GM19463 (cell line): ENCODE measurements around the gene GSG1L2.
"Not testable (repeated sequence)": the region's sequence is repeated elsewhere in the genome, so short reads cannot be mapped to it uniquely, and the experiment has no call there.

Source experiments
- ATAC-seq: cut with Tn5 transposase; IDR thresholded peaks from one replicate; pipeline ENCODE4 v1.9.1; 2021; ENCODE audit warnings: mild to moderate bottlenecking, moderate library complexity; ENCODE audit not compliant: unreplicated experiment

The GSG1L2 gene

DNA sequence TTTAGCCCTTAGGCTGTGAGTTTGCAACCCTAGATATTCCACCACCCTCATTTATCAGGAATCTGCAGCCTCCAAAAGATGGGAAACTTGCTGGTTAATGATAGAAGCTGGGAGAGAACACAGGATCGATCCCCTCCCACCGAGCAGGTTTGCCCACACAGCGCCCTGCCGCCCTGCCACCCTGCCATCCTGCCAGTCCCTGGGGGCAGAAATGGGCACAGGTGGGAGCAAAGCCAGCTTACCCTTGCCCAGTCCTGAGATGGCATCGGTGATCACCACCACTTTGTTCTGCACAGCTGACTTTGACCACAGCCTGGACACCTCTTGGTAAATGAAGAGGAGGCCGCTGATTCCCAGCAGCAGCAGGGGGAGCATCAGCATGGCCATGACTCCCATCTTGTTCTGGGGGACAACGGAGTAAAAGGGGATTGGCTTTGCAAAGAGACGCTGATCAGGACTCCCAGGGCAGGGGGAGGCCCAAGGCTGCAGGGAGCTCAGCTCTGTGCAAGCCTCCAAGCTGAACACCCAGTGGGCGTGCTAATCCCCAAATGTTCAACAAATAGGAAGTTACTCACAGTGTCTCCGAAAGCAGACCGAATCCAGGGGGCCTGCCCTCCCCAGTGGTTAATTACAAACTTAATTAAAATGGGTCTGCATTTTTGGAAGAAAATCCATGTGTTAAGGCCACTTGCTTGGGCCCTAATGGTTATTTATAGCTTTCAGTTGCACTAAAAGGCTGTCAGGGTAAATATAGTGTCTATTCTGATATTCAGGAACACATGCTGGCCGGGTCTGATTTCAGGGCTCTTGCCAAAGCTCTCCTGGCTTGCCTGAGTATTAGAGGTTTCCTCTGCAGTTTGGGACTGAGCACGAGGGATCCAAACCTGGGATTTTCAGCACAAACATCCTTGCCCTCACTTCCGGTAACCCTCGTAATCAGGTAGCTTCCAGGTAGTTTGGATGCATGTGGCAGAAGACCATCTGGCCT, 30.7 kb downstream of the GSG1L2 start, which contains the start of gene DHRS7C:
Gene DHRS7C (minus strand): TSS at position 704 of the 988 bp plus-strand sequence. CDS start 308 bp downstream, at position 396.
- no peak for ATAC-seq

DNA sequence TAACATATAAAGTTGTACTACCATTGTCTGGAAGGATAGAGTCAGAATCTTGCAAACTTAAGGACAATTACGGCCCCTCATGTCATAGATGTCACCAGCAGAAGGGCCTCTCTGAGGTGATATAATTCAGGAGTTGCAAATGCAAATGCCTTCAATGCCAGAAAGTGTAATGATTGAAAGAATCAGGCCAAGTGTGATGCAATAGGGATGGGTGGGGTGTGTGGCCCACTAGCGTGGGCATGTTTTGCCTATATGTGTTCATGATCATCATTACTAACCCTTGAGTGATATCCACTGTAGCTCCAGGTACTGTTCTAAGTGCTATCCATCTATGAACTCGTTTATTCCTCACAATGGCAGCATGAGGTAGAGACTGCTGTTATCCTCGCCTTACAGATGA, 31.6 kb downstream of the GSG1L2 start:
- ATAC-seq, result no peak

DNA sequence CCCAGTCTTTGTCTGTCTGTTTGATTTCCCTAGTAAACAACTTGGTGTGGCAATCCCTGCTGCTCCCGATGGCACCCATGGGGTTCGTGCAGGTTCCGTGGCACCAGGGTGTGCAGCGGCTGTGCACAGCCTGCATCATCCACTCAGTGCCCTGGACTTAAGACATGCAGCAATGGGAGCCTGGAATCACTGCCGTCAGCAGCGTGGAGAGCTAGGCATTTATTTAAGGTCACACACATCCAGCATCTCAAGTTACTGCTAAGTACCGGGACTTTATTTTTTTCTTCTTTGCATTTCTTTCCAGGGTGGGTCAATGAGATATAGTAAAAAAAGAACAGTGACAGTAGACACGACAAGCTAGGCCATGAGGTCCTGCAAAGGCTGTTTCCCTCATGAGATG, 33.3 kb downstream of the GSG1L2 start:
- ATAC-seq, result no peak

GRCh38 chr17:9784544-9784943, 37.3 kb downstream of the GSG1L2 start:
- no peak for ATAC-seq

- ATAC-seq, result not testable (repeated sequence)
Observed at GRCh38 chr17:9783465-9783864, 38.4 kb downstream of the GSG1L2 start.

- ATAC-seq, result no peak
Observed at GRCh38 chr17:9783050-9783449, 38.8 kb downstream of the GSG1L2 start.

DNA sequence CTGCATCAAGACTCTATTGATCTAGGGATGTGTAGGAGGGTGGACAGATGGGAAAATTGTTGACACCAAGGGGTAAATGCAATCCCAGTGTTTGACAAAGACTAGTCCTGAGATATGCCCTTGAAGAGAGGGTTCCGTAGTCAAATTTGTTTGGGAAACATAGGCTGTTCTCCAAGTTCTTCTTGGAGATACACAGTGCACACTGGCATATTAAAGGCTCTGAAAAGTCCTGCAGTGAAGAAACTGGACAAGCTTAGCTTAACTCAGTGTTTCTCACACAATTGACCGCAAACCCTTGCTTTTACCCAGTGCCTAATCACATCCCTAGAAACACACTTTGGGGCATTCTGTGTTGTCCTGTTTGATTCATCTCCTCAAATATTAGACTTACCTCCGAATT, 41.3 kb downstream of the GSG1L2 start:
- ATAC-seq, result no peak

DNA sequence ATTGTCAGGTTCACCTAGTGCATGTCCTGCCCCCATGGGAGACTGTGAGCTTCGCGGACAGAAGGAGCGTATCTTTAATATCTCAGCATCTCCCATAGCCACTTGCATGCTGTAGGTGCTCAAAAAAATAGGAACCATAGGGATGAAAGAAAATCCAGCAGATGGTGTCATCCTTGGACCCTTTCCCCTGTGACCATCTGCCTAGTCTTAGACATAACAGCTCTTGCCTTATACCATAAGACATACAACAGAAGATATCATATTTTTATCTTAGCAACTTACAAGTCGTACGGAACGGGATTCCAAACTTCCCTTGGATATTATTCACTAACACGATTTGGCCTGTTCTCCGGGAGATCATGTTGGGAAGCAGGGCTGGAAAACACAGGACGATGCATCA, 45.0 kb downstream of the GSG1L2 start:
- ATAC-seq, result no peak

- no peak for ATAC-seq
Observed at GRCh38 chr17:9772658-9773057, 49.2 kb downstream of the GSG1L2 start.

GRCh38 chr17:9771465-9771864, 50.4 kb downstream of the GSG1L2 start:
- ATAC-seq, result no peak

GRCh38 chr17:9769036-9769695, 52.7 kb downstream of the GSG1L2 start:
- ATAC-seq, result no peak

GRCh38 chr17:9768381-9768934, 53.4 kb downstream of the GSG1L2 start:
- ATAC-seq, result no peak

GRCh38 chr17:9767432-9767991, 54.4 kb downstream of the GSG1L2 start:
- ATAC-seq, result no peak

DNA sequence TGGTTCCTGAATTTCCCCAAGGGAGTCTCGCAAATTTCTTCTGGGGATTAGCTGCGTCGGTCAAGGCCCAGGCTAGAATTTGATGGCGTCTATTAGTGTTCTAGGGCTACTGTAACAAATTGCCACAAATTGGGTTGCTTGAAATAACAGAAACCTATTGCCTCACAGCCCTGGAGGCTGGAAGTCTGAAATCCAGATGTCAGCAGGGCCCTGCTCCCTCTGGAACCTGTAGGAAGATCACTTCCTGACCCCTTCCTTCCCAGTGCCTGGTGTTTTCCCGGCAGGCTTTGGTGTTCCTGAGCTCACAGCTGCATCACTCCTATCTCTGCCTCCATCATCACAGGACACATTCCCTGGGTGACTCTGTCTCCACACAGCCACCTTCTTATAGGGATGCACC, 54.9 kb downstream of the GSG1L2 start:
- no peak for ATAC-seq

DNA sequence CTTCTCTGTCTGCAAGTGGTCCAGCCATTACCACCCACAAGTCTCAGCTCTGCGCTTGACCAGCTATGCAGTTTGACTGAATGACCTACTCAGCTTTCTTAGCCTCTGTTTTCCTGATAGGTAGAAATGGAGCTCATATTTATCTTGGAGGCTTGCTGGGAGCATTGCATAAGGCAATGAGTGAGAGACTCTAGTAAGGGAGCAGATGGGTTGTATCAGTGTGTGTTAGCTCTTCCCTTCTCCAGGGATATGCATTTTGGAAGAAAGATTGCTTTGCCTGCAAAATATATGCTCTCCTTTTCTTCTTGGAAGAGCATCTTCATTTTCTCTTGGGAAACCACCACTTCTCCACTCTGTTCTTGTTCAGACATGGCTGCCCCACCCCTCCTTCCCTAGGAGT, 56.6 kb downstream of the GSG1L2 start:
- no peak for ATAC-seq

GRCh38 chr17:9763643-9764042, 58.2 kb downstream of the GSG1L2 start:
- no peak for ATAC-seq

GRCh38 chr17:9760266-9760665, 61.6 kb downstream of the GSG1L2 start:
- ATAC-seq, result no peak

DNA sequence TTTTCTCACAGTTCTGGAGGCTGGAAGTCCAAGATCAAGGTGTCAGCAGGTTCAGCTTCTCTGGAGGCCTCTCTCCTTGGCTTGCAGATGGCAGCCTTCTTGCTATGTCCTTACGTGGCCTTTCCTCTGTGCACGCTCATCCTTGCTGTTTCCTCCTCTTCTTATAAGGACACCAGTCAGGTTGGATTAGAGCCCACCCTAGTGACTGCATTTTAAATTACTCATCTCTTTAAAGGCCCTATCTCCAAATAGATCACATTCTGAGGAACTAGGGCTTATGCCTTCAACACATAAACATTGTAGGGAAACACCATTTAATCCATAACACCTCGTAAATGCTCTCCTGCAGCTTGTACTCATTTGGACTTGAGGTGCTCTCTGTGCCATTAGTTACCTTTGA, 66.8 kb downstream of the GSG1L2 start:
- no peak for ATAC-seq
